HepG2 (cell line): ENCODE measurements around the gene TAF6L. TPM values are rescaled to one million over a fixed set of nuclear protein-coding genes. Genes with fewer than 3 reads are reported as not detected.

Source experiments
- E2F5 ChIP-seq: sonication (generic); formaldehyde crosslinking; conservative IDR thresholded peaks from 2 replicates; pipeline ENCODE4 v1.4.0; 2020; ENCODE audit warnings: missing genetic modification reagents
- FOXK2 ChIP-seq: fragments of 450-650 bp; IDR thresholded peaks from 2 replicates; pipeline ENCODE4 v1.6.1; 2016
- GMEB2 ChIP-seq: IDR thresholded peaks from 2 replicates; pipeline ENCODE4 v1.6.1; 2016; ENCODE audit warnings: missing biosample characterization, missing genetic modification reagents, low read depth
- GTF2F1 ChIP-seq: fragments of 150-350 bp; IDR thresholded peaks from 2 replicates; pipeline ENCODE4 v1.6.1; 2014; ENCODE audit warnings: low read length
- HMG20A ChIP-seq: IDR thresholded peaks from 2 replicates; pipeline ENCODE4 v1.6.1; 2016; ENCODE audit warnings: borderline replicate concordance
- HNRNPLL ChIP-seq: fragments of 200-400 bp; formaldehyde crosslinking; IDR thresholded peaks from 2 replicates; pipeline ENCODE4 v1.6.1; 2017; ENCODE audit warnings: mild to moderate bottlenecking, low read depth, low read length; ENCODE audit not compliant: poor library complexity, severe bottlenecking
- IRF9 ChIP-seq: sonication (generic); formaldehyde crosslinking; IDR thresholded peaks from 2 replicates; pipeline ENCODE4 v1.8.0; 2022; ENCODE audit warnings: missing genetic modification reagents, mild to moderate bottlenecking, borderline replicate concordance
- MAFF ChIP-seq: IDR thresholded peaks from 2 replicates; pipeline ENCODE4 v1.6.1; 2011; ENCODE audit warnings: low read depth, low read length, improper control_type of control experiment
- MTF1 ChIP-seq: sonication (generic); formaldehyde crosslinking; IDR thresholded peaks from 2 replicates; pipeline ENCODE4 v1.5.0; 2020; ENCODE audit warnings: missing genetic modification reagents
- RFX3 ChIP-seq: IDR thresholded peaks from 2 replicates; pipeline ENCODE4 v1.6.1; 2016; ENCODE audit warnings: missing biosample characterization, missing genetic modification reagents
- SMAD3 ChIP-seq: sonication (generic); formaldehyde crosslinking; IDR thresholded peaks from 2 replicates; pipeline ENCODE4 v1.4.0; 2020; ENCODE audit warnings: missing genetic modification reagents
- TBP ChIP-seq: sonication (generic); formaldehyde crosslinking; IDR thresholded peaks from 2 replicates; pipeline ENCODE4 v1.5.0; 2020; ENCODE audit warnings: missing genetic modification reagents
- TFE3 ChIP-seq: IDR thresholded peaks from 2 replicates; pipeline ENCODE4 v1.6.1; 2016
- ZBTB10 ChIP-seq: sonication (generic); formaldehyde crosslinking; IDR thresholded peaks from 2 replicates; pipeline ENCODE4 v1.4.0; 2020; ENCODE audit warnings: missing genetic modification reagents, borderline replicate concordance
- ZFAT ChIP-seq: sonication (generic); formaldehyde crosslinking; conservative IDR thresholded peaks from 2 replicates; pipeline ENCODE4 v1.8.1; 2023; ENCODE audit warnings: missing genetic modification reagents, inconsistent platforms
- ZFP36 ChIP-seq: fragments of 150-350 bp; IDR thresholded peaks from 2 replicates; pipeline ENCODE4 v1.6.1; 2018; ENCODE audit warnings: borderline replicate concordance, low read length, low read depth; ENCODE audit not compliant: partially characterized antibody
- ZFP37 ChIP-seq: sonication (generic); formaldehyde crosslinking; IDR thresholded peaks from 2 replicates; pipeline ENCODE4 v1.4.0; 2020; ENCODE audit warnings: missing genetic modification reagents, borderline replicate concordance
- ZNF12 ChIP-seq: sonication (generic); formaldehyde crosslinking; IDR thresholded peaks from 2 replicates; pipeline ENCODE4 v1.5.0; 2020; ENCODE audit warnings: missing genetic modification reagents
- ZNF335 ChIP-seq: sonication (generic); formaldehyde crosslinking; IDR thresholded peaks from 2 replicates; pipeline ENCODE4 v1.4.0; 2020; ENCODE audit warnings: missing genetic modification reagents
- ZNF33A ChIP-seq: sonication (generic); formaldehyde crosslinking; IDR thresholded peaks from 2 replicates; pipeline ENCODE4 v1.5.1; 2020; ENCODE audit warnings: missing genetic modification reagents, mild to moderate bottlenecking, moderate library complexity, borderline replicate concordance
- ZNF451 ChIP-seq: sonication (generic); formaldehyde crosslinking; IDR thresholded peaks from 2 replicates; pipeline ENCODE4 v1.5.0; 2020; ENCODE audit warnings: mild to moderate bottlenecking, missing genetic modification reagents
- ZNF619 ChIP-seq: sonication (generic); formaldehyde crosslinking; IDR thresholded peaks from 2 replicates; pipeline ENCODE4 v1.4.0; 2020; ENCODE audit warnings: mild to moderate bottlenecking, missing genetic modification reagents
- ZNF841 ChIP-seq: sonication (generic); formaldehyde crosslinking; IDR thresholded peaks from 2 replicates; pipeline ENCODE4 v1.8.1; 2023; ENCODE audit warnings: missing genetic modification reagents, borderline replicate concordance
- polyA plus RNA-seq, 8 experiments: library from polyadenylated mRNA; depleted of rRNA in 3 of 8; stranded (reverse) in 7 of 8; unstranded in 1 of 8; fragments of >200 nt; fragmentation: Illumina TruSeq in 4 of 8; extraction: Trizol in 4 of 8; gene quantifications; 2 replicates each; pipeline versions ENCODE4 v1.2.1 to v1.2.3, GENCODE V29; 2011 to 2016; ENCODE audit warnings: low read depth in 4 of 8, missing spikeins in 1 of 8, mixed read lengths in 1 of 8; ENCODE audit not compliant: insufficient read depth in 1 of 8
- total RNA-seq, 5 experiments: library from RNA; depleted of rRNA; stranded (reverse); fragments of >200 nt; fragmentation: Illumina TruSeq; extraction: Trizol; gene quantifications; 2 replicates each; pipeline ENCODE4 v1.2.3, GENCODE V29; 2016; ENCODE audit warnings: low read depth in 1 of 5

The TAF6L gene
- total and polyA plus RNA-seq, 2 of the 13 experiments (the other 11 are each of a cell fraction or from before 2014, with no cell fraction given), result 12.6 to 19.4 TPM

GRCh38 chr11:62787005-62787759, 16.0 kb downstream of the TAF6L start, which contains the start of gene TMEM179B (continued):
- TF ChIP-seq ZNF451 (no peak; the same call in 1 of the 2 replicates), SMAD3 (peak; percentile 42; the same call in 1 of the 2 replicates), ZNF12 (CRISPR knock-in tag) (no peak; the same call in 1 of the 2 replicates), MAFF (no peak), IRF9 (CRISPR knock-in tag) (peak; percentile 89), GMEB2 (CRISPR knock-in tag) (0 out of 2 replicates have a peak, but pooled peaks have one; percentile 47), ZNF841 (no peak), ZFAT (no peak), GTF2F1 (no peak), FOXK2 (no peak), ZNF33A (CRISPR knock-in tag) (no peak), ZNF335 (peak; percentile 64), ZFP36 (no peak), TFE3 (CRISPR knock-in tag) (no peak; the same call in 1 of the 2 replicates), HMG20A (CRISPR knock-in tag) (peak; percentile 44; the same call in 1 of the 2 replicates), RFX3 (CRISPR knock-in tag) (no peak), E2F5 (CRISPR knock-in tag) (peak; percentile 54; the same call in 1 of the 2 replicates), ZFP37 (CRISPR knock-in tag) (no peak), HNRNPLL (peak; percentile 60), ZBTB10 (CRISPR knock-in tag) (peak; percentile 68; the same call in 1 of the 2 replicates), ZNF619 (CRISPR knock-in tag) (peak; percentile 81; the same call in 1 of the 2 replicates), TBP (CRISPR knock-in tag) (peak; percentile 28; the same call in 1 of the 2 replicates), MTF1 (CRISPR knock-in tag) (no peak; the same call in 1 of the 2 replicates)
